ENCODE data around the gene PDE3B. TPM values are rescaled to one million over a fixed set of nuclear protein-coding genes. Genes with fewer than 3 reads are reported as not detected.
"Not testable (repeated sequence)": the region's sequence is repeated elsewhere in the genome, so short reads cannot be mapped to it uniquely, and the experiment has no call there.

PDE3B gene
- total RNA-seq, 1 experiment from 2014 or later, result 6.6 TPM

- DNase-seq; H3K27me3 ChIP-seq (ENCODE audit: control insufficient read depth, insufficient read depth, low read length); H3K36me3 ChIP-seq (replicated peaks; ENCODE audit: control insufficient read depth, insufficient read depth, low read length); H3K4me3 ChIP-seq (ENCODE audit: insufficient read depth, low read depth, low read length): not testable (repeated sequence)
These were observed 9.9 kb upstream of the PDE3B start for GRCh38 chr11:14633506-14634224.

- DNase-seq, result no peak
- Histone ChIP-seq H3K36me3 (replicated peaks; ENCODE audit: control insufficient read depth, insufficient read depth, low read length) (no peaks in the 10 kb centered on the region), H3K4me3 (ENCODE audit: insufficient read depth, low read depth, low read length) (no peak overlapping the region)
These were observed 8.8 kb upstream of the PDE3B start for GRCh38 chr11:14634813-14635212.

GRCh38 chr11:14635546-14635945 is 8.1 kb upstream of the PDE3B start:
- no peak overlapping the region for H3K4me3 ChIP-seq (ENCODE audit: insufficient read depth, low read depth, low read length)
- DNase-seq, result no peak
- no peaks in the 10 kb centered on the region for H3K27me3 ChIP-seq (ENCODE audit: control insufficient read depth, insufficient read depth, low read length)
- H3K36me3 ChIP-seq (replicated peaks; ENCODE audit: control insufficient read depth, insufficient read depth, low read length), result no peaks in the 10 kb centered on the region

More at GRCh38 chr11:14634813-14635212, 8.8 kb upstream of the PDE3B start:
- no peaks in the 10 kb centered on the region for H3K27me3 ChIP-seq (ENCODE audit: control insufficient read depth, insufficient read depth, low read length)

GRCh38 chr11:14636119-14636518 is 7.5 kb upstream of the PDE3B start:
- no peaks in the 10 kb centered on the region for H3K27me3 ChIP-seq (ENCODE audit: control insufficient read depth, insufficient read depth, low read length)
- H3K4me3 ChIP-seq (ENCODE audit: insufficient read depth, low read depth, low read length), result no peak overlapping the region
- H3K36me3 ChIP-seq (replicated peaks; ENCODE audit: control insufficient read depth, insufficient read depth, low read length), result no peaks in the 10 kb centered on the region
- DNase-seq, result no peak

GRCh38 chr11:14637868-14638409 is 5.7 kb upstream of the PDE3B start:
- no peaks in the 10 kb centered on the region for H3K36me3 ChIP-seq (replicated peaks; ENCODE audit: control insufficient read depth, insufficient read depth, low read length)
- no peak for DNase-seq
- H3K27me3 ChIP-seq (ENCODE audit: control insufficient read depth, insufficient read depth, low read length), result peaks cover 3% of the 10 kb centered on the region
- H3K4me3 ChIP-seq (ENCODE audit: insufficient read depth, low read depth, low read length), result no peak overlapping the region

- H3K27me3 ChIP-seq (ENCODE audit: control insufficient read depth, insufficient read depth, low read length), result peaks cover 6% of the 10 kb centered on the region
- no peaks in the 10 kb centered on the region for H3K36me3 ChIP-seq (replicated peaks; ENCODE audit: control insufficient read depth, insufficient read depth, low read length)
- H3K4me3 ChIP-seq (ENCODE audit: insufficient read depth, low read depth, low read length), result no peak overlapping the region
- no peak for DNase-seq
These were observed 5.0 kb upstream of the PDE3B start for GRCh38 chr11:14638561-14638960.

- no peaks in the 10 kb centered on the region for H3K36me3 ChIP-seq (replicated peaks; ENCODE audit: control insufficient read depth, insufficient read depth, low read length)
- H3K27me3 ChIP-seq (ENCODE audit: control insufficient read depth, insufficient read depth, low read length), result peaks cover 30% of the 10 kb centered on the region
These were observed 1.8 kb upstream of the PDE3B start for GRCh38 chr11:14641801-14642200.

GRCh38 chr11:14642453-14642852 is 1.2 kb upstream of the PDE3B start:
- H3K4me3 ChIP-seq (ENCODE audit: insufficient read depth, low read depth, low read length), result no peak overlapping the region

More at GRCh38 chr11:14641801-14642200, 1.8 kb upstream of the PDE3B start:
- DNase-seq, result no peak
- no peak overlapping the region for H3K4me3 ChIP-seq (ENCODE audit: insufficient read depth, low read depth, low read length)

GRCh38 chr11:14642873-14643696 is 519 bp upstream of the PDE3B start:
- no peak for DNase-seq
- no peaks in the 10 kb centered on the region for H3K36me3 ChIP-seq (replicated peaks; ENCODE audit: control insufficient read depth, insufficient read depth, low read length)
- H3K27me3 ChIP-seq (ENCODE audit: control insufficient read depth, insufficient read depth, low read length), result peaks cover 30% of the 10 kb centered on the region
- peak overlapping the region; percentile 86 for H3K4me3 ChIP-seq (ENCODE audit: insufficient read depth, low read depth, low read length)

More at GRCh38 chr11:14642453-14642852, 1.2 kb upstream of the PDE3B start:
- no peak for DNase-seq
- Histone ChIP-seq H3K27me3 (ENCODE audit: control insufficient read depth, insufficient read depth, low read length) (peaks cover 30% of the 10 kb centered on the region), H3K36me3 (replicated peaks; ENCODE audit: control insufficient read depth, insufficient read depth, low read length) (no peaks in the 10 kb centered on the region)

GRCh38 chr11:14644226-14645014 is 816 bp downstream of the PDE3B start:
- peak overlapping the region; percentile 86 for H3K4me3 ChIP-seq (ENCODE audit: insufficient read depth, low read depth, low read length)
- H3K36me3 ChIP-seq (replicated peaks; ENCODE audit: control insufficient read depth, insufficient read depth, low read length), result no peaks in the 10 kb centered on the region
- DNase-seq, result peak; percentile 79
- H3K27me3 ChIP-seq (ENCODE audit: control insufficient read depth, insufficient read depth, low read length), result peaks cover 30% of the 10 kb centered on the region

- Histone ChIP-seq H3K4me3 (ENCODE audit: insufficient read depth, low read depth, low read length) (peak overlapping the region; percentile 86), H3K36me3 (replicated peaks; ENCODE audit: control insufficient read depth, insufficient read depth, low read length) (no peaks in the 10 kb centered on the region), H3K27me3 (ENCODE audit: control insufficient read depth, insufficient read depth, low read length) (peaks cover 30% of the 10 kb centered on the region)
- no peak for DNase-seq
These were observed 1.7 kb downstream of the PDE3B start for GRCh38 chr11:14645015-14645912.

- H3K4me3 ChIP-seq (ENCODE audit: insufficient read depth, low read depth, low read length), result no peak overlapping the region
- H3K27me3 ChIP-seq (ENCODE audit: control insufficient read depth, insufficient read depth, low read length), result peaks cover 30% of the 10 kb centered on the region
- no peak for DNase-seq
- H3K36me3 ChIP-seq (replicated peaks; ENCODE audit: control insufficient read depth, insufficient read depth, low read length), result no peaks in the 10 kb centered on the region
These were observed 2.6 kb downstream of the PDE3B start for GRCh38 chr11:14645985-14646900.

GRCh38 chr11:14650064-14650463 is 6.5 kb downstream of the PDE3B start:
- Histone ChIP-seq H3K27me3 (ENCODE audit: control insufficient read depth, insufficient read depth, low read length) (peaks cover 12% of the 10 kb centered on the region), H3K4me3 (ENCODE audit: insufficient read depth, low read depth, low read length) (no peak overlapping the region), H3K36me3 (replicated peaks; ENCODE audit: control insufficient read depth, insufficient read depth, low read length) (no peaks in the 10 kb centered on the region)
- DNase-seq, result no peak
